ENCODE results near the gene PIK3C2A.
"Not testable (repeated sequence)": the region's sequence is repeated elsewhere in the genome, so short reads cannot be mapped to it uniquely, and the experiment has no call there.

PIK3C2A gene, protein sequence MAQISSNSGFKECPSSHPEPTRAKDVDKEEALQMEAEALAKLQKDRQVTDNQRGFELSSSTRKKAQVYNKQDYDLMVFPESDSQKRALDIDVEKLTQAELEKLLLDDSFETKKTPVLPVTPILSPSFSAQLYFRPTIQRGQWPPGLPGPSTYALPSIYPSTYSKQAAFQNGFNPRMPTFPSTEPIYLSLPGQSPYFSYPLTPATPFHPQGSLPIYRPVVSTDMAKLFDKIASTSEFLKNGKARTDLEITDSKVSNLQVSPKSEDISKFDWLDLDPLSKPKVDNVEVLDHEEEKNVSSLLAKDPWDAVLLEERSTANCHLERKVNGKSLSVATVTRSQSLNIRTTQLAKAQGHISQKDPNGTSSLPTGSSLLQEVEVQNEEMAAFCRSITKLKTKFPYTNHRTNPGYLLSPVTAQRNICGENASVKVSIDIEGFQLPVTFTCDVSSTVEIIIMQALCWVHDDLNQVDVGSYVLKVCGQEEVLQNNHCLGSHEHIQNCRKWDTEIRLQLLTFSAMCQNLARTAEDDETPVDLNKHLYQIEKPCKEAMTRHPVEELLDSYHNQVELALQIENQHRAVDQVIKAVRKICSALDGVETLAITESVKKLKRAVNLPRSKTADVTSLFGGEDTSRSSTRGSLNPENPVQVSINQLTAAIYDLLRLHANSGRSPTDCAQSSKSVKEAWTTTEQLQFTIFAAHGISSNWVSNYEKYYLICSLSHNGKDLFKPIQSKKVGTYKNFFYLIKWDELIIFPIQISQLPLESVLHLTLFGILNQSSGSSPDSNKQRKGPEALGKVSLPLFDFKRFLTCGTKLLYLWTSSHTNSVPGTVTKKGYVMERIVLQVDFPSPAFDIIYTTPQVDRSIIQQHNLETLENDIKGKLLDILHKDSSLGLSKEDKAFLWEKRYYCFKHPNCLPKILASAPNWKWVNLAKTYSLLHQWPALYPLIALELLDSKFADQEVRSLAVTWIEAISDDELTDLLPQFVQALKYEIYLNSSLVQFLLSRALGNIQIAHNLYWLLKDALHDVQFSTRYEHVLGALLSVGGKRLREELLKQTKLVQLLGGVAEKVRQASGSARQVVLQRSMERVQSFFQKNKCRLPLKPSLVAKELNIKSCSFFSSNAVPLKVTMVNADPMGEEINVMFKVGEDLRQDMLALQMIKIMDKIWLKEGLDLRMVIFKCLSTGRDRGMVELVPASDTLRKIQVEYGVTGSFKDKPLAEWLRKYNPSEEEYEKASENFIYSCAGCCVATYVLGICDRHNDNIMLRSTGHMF (N-terminal part only)

DNA sequence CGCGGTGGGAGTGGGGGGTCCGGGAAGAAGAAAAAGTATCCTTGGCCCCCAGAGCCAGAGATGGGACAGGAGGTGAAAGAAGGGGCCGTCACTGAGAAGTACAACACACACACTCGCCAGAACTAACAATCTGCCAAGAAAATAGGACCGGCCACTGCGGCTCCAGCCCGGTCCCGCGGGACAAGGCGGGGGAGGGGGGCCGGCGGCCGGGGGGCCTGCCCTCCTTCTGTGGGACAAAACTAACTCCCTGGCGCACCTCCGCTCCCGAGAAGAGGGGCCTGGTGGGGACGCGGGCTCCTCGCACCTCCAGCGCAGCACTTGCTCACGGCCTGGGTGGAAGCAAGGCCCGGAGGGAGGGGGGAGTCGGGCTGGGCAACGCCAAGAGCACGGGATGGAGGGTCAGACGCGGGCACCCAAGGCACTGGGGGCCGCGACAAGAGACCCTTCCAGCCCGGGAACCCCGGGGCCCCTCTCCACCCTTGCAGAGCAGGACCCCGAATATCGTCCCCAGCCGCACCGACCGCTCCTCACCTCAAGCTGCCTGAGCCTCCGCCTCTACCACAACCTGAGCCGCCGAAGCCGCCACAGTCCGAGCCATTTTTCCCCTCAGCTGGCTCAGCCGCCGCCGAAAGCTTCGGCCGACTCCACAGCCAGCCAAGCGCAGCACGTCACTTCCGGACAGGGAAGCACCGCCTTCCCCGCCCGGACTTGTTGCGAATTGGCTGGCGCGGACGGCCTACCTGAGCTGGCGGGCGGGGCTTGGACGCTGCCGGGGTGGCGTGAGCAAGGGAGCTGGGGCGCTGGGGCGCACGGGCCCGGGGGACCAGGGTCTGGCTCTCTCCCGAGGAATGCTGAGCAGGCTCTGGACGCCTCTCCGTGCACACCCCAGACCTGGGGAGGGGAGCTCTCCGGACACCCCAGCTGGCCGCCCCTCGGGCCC lies at the start of gene PIK3C2A:
PIK3C2A (minus strand) TSS at position 670 of the 940 bp plus-strand sequence. CDS start 38,245 bp downstream, outside the sequence.
- DNase-seq = peak; percentile 96

DNA sequence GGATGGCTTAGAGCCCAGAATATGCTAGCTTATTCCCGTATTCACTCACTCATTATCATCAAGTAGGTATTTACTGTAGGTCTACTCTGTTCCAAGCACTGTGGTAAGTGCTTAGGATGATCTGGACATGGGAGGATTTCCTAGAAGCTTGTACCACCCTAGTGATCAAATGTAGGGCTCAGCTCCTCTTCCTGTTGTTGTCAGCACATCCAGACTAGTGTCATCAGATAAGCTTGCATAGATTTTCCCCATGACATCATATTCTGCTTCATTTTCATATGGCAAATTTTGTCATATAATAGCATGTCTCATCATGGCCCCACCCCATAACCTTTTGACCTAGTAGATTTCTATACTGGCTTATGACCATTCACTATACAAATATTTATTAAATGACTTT lies 49.4 kb upstream of the PIK3C2A start:
- no peak for DNase-seq

DNA sequence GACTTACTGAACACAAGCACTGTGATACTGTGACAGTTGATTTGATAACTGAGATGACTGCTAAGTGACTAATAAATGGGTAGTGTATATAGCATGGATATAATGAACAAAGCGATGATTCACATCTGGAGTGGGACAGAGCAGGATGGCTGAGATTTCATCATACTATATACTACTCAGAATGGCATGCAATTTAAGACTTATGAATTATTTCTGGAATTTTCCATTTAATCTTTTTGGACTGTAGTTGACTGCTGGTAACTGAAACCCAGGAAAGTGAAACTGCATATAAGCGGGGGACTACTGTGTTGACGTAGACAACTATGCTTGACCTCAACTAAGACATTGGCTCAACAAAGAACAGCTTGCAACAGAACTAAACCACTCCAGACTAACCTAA lies 48.7 kb upstream of the PIK3C2A start:
- DNase-seq = no peak

DNA sequence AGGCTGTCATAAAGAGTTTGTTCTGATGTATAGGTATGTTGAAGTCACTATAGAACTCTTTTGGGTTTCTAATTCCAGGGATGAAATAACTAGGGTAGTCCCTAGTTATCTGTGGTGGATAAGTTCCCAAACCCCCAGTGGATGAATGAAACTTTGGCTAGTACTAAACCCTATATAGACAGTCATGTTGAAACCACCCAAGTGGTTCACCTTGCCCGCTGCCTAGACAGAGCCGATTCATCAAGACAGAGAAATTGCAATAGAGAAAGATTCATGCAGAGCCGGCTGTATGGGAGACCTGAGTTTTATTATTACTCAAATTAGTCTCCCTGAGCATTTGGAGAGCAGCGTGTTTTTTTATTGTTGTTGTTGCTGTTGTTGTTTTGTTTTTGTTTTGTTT lies 44.9 kb upstream of the PIK3C2A start:
- DNase-seq = no peak

DNA sequence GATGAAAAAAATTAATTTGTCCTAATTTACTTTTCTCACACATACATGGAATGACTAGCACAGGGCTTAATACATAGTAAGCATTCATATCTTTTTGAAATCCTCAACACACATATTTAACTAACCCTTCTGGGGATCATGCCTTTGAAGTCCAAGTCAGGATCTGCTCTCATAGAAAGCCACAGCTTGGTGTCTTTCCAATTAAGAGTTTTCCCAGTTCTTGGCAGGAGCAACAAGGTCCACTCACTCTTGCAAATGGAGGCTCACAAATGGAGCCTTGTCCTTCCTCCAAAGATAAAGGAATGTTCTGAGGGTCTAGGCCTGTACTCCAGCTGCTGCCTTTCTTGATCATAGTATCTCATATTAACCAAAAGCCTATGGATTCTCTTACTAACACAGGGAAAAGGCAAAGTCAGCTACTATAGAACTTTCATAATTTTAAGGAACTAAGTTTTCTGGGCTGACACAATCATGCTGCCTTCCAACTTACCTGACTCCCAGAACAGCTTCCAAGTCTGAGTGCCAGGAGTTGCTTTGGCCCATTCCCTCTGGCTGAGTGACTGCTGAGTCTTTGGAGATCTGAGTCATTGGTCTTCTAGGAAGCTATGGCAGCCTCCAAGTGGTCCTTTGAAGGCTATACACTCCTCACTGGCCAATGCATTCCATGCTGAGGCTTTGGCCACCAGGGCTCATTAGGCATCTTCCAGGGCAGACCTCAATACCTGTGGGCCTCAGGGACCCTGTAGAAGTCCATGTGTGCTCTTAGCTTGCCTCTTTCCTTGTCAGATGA lies 43.0 kb upstream of the PIK3C2A start:
- no peak for DNase-seq

DNA sequence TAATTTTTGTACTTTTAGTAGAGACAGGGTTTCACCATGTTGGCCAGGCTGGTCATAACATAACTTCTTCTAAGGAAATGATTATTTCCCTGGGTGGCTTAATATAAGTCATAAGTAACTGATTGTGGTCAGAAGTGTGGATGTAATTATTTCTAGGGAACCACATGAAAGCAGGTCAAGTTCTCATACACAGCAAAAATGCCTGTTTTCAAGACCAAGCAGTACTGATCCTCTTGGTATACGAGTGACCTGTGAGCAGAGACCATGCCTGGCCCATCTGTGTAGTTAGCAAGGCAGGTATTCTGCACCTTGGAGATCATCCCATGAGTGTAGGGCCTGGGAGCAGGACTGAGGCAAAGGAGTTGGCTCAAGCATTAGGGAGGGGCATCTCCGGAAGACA lies 36.3 kb upstream of the PIK3C2A start:
- no peak for DNase-seq

DNA sequence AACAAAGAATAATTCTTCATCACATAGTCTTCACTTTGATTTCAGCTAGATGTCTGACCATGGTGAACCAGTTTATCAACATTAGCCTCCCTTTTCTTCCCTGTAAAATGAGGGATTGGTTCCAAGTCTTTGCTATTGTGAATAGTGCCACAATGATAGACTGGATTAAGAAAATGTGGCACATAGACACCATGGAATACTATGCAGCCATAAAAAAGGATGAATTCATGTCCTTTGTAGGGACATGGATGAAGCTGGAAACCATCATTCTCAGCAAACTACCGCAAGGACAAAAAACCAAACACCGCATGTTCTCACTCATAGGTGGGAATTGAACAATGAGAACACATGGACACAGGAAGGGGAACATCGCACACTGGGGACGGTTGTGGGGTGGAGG lies 35.2 kb upstream of the PIK3C2A start:
- not testable (repeated sequence) for DNase-seq

DNA sequence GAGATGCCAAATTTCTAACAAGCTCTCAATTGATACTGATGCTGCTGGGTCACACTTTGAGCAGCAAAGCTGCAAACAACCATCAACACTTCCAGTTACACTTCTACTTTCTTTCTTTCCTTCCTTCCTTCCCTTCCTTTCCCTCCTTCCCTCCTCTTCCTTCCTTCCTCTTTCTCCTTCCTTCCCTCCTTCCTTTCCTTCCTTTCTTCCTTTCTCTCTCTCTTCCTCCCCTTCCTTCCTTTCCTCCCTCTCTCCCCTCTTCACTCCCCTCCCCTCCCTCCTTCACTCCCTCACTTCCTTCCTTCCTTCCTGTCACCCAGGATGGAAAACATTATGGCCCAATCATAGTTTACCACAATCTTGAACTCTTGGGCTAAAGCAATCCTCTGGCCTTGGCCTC lies 33.0 kb upstream of the PIK3C2A start:
- DNase-seq = no peak

DNA sequence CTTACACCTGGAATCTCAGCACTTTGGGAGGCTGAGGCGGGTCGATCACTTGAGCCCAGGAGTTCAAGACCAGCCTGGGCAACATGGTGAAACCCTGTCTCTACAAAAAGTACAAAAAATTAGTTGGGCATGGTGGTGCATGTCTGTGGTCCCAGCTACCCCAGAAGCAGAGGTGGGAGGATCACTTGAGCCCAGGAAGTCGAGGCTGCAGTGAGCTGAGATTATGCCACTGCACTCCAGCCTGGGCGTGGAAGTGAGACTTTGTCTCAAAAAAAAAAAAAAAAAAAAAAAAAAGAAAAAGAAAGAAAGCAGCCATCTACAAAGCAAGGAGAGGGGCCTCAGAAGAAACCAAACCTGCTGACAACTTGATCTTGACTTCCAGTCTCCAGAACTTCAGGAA lies 32.1 kb upstream of the PIK3C2A start:
- DNase-seq = not testable (repeated sequence)

DNA sequence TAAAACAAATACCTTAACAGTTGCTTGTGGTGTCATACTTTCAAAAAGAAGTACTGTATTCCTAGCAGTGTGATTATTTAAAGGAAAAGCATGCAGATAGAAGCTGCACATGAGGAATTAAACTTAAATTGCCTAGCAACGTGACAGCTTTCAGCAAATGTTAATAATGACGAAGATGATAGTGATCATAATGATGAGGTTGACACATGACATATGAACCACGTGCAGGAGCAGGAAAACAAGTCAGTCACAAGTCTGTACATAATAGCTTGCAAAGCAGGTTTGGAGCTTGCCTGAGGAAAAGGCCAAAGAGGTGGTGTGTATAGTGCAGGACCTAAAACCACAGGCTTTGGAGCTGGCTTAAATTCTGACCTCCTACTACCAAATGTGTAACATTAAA lies 30.6 kb upstream of the PIK3C2A start:
- DNase-seq = no peak

DNA sequence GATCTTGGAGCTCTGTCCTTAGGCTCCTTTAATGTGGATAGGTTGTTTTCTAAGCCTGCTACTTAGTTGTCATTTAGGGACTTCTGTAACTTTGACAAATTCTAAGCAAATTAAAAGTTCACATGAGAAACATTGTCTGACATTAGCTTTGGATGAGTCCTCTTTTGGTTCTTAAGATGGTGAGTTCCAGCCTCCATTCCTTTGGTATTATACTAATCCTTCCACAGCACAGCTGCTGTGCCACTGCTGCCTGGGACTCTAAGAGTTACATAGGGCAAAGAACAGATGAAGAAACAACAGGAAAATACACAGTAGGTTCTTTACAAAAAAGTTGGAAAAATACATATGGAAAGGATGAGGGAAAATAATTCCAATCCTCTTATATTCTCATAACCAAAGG lies 25.3 kb upstream of the PIK3C2A start:
- DNase-seq = no peak

DNA sequence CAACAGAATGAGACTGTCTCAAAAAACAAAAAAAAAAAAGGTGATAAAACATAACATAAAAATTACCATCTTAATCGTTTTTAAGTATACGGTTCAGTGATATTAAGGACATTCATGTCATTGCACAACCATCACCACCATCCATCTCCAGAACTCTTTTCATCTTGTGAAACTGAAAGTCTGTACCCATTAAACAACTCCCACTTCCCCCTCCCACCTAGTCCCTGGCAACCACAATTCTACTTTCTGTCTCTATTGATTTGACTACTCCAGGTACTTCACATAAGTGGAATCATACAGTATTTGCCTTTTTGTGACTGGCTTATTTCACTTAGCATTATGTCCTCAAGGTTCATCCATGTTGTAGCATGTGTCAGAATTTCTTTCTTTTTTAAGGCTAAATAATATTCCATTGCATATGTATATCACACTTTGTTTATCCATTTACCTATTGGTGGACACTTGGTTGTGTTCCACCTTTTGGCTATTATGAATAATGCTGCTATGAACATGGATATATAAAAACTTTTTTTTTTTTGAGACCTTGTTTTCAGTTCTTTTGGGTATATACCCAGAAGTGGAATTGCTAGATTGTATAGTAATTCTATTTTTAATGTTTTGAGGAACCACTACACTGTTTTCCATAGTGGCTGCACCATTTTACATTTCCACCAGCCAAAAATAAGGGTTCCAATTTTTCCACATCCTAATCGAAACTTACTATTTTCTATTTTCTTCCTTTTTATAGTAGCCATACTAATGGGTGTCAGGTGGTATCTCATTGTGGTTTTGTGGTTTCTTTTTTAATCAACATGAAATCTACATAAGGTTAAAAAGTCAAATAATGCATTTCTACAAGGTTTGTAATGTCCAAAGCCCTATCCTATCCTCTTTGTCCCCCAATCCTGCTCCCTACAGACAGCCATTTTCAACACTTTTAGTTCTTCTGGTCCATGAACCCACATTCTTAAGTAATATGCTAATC lies 23.4 kb upstream of the PIK3C2A start:
- peak; percentile 57 for DNase-seq

DNA sequence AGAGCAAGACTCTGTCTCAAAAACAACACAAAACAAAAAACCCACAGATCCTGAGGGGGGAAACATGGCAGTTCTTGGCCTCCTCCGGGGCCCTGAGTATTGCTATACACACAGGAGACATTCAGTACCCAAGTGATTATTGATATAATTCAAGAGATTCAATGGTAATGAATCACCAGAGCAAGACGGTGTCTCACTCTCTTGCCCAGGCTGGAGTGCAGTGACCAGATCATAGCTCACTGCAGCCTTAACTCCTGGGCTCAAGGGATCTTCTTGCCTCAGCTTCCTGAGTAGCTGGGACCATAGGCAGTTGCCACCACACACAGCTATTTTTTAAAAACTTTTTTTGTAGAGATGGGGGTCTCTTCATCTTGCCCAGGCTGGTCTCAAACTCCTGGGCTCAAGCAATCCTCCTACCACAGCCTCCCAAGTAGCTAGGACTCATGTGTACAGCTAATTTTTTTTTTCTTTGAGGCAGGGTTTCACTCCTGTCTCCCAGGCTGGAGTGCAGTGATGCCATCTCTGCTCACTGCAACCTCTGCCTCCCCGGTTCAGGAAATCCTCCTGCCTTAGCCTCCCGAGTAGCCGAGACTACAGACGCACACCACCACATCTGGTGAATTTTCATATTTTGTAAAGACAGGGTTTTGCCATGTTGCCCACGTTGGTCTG lies 21.8 kb upstream of the PIK3C2A start:
- no peak for DNase-seq

DNA sequence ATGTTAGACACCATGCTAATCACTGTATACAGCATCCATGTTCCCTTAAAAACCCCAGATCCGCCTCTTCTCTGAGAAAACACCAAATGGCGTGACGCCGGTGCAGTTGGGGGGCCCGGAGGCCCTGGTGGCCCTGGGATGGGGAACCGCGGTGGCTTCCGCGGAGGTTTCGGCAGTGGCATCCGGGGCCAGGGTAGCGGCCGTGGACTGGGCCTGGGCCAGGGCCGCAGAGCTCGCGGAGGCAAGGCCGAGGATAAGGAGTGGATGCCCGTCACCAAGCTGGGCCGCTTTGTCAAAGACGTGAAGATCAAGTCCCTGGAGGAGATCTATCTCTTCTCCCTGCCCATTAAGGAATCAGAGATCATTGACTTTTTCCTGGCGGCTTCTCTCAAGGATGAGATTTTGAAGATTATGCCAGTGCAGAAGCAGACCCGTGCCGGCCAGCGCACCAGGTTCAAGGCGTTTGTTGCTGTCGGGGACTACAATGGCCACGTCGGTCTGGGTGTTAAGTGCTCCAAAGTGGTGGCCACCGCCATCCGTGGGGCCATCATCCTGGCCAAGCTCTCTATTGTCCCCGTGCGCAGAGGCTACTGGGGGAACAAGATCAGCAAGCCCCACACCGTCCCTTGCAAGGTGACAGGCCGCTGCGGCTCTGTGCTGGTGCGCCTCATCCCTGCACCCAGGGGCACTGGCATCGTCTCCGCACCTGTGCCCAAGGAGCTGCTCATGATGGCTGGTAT lies 20.6 kb upstream of the PIK3C2A start:
- not testable (repeated sequence) for DNase-seq

DNA sequence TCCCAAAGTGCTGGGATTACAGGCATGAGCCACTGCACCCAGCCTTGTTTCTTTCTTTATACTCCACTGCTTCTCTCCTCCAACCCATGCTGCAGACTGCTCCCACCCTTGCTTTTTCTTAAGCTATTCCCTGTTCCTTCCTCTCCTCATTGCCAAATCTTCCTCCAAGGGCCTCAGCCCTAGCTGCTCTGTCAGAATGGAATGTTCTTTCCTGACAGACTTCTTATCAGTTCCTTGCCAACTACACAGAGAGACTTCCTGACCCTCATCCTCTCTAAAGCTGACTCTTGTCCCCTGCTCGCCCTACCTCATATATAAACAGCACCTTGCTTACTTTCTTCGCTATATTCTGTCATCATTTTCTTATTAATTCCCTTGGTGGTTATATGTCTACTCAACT lies 16.9 kb upstream of the PIK3C2A start:
- DNase-seq = no peak

DNA sequence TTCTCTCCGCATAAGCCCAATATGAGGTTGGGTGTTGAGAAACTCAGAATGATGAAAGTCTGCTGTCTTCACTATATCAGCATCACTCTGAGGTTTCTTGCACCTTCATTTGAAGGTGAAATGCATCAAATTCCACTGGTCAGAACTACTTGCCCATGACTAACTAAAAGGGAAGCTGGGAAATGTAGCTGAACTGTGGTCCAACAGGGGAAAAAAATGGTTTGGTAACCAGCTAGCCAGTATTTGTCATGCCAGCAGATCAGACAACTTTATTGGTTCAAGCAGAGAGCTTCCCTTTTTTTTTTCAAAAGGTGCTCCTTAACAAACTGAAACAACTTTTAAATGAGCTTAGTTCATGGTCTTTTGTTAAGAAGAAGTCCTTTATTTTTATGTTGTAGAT lies 14.2 kb upstream of the PIK3C2A start:
- no peak for DNase-seq

DNA sequence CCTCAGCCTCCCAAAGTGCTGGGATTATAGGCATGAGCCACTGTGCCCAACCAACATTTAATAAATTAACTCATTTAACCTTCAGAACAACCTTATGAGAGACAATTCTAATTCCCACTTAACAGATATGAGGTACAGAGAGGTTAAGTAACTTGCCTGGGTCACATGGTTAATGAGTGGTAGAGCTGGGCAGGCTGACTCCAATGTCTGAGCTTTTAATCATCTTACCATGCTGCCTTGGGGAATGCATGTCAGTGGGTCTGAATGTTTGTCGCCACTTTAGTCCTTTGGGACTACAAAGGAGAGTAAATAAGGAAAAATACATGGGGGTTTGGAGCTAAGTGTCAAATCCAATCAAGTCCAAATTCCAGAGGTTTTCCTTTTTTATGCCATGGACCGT lies 11.2 kb upstream of the PIK3C2A start:
- DNase-seq = no peak

DNA sequence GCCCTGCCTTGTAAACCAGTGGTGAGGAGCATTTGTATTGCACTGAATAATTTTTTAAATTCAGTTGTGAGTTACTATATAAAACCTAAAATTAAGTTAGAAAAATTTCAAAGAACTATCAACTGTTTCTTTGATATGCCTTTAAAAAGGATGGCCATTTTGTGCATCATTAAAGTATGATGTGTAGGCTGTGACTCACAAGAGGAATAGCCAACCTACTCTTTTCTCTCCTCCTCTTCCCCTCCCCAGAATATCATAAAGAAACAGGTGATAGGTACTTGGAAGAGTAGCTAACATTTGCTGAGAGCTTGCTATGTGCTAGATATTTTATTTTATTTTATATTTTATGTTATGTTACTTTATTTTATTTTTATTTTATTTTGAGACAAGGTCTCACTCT lies 10.6 kb upstream of the PIK3C2A start:
- DNase-seq = no peak

DNA sequence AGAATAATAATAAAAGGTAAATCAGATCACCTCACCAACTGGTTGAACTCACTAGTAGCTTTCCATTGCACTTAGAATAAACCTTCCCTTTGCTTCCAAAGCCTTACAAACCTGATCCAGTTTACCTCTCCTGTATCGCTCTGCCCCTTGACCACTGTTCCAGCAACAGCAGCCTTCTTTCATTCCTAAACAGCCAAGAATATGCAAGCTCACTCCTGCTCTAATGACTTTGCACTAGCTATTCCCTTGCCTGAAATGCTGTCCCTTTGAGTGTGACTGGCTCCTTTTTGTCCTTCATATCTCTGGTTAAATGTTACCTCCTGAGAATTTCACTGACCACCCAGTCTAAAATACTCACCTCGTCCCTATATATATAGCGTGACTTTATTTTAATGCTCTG lies 9.6 kb upstream of the PIK3C2A start:
- no peak for DNase-seq

Measured in activated naive CD4-positive, alpha-beta T cell treated with Interleukin-2 at 50 U/mL for 16 hours (primary cell).